ENCODE measurements around the gene AKAP8L.
A peak's percentile ranks its signal among the peaks of the same experiment; 100 is the strongest.

The AKAP8L gene

DNA sequence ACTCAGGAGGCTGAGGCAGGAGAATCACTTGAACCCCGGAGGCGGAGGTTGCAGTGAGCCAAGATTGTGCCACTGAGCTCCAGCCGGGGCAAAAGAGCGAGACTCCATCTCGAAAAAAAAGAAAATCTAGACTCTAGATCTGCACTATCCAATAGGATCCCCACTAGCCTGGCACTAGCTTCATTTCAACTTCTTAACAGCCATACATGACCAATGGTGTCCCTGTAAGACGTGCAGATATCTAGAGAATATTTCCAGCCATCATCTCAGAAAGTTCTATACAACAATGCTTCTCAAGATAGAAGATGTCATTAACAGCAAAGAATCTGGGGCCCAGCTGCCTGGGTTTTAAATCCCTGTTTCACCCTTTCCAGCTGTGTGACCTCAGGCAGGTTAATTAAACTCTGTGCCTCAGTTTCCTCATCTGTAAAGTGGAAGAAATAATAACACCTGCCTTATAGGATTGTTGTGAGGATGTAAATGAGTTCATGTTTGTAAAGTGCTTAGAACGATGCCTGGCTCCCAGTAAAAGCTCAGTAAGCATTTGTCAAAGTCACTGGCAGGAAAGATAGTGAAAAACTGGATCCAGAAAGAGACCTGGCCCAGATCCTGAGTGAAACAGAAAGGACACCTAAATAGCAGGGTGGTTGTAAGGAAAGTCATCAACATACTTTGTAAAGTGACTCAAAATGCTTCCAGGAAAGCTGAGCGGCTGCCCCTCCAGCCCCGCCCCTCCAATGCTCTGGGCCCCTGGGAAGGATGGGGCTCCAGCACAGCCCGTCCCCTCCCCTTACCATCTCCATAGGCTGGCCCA, 17.4 kb upstream of the AKAP8L start:
- no peak for DNase-seq (ENCODE audit: low read depth in 1 of 2, low spot score in 1 of 2)

DNA sequence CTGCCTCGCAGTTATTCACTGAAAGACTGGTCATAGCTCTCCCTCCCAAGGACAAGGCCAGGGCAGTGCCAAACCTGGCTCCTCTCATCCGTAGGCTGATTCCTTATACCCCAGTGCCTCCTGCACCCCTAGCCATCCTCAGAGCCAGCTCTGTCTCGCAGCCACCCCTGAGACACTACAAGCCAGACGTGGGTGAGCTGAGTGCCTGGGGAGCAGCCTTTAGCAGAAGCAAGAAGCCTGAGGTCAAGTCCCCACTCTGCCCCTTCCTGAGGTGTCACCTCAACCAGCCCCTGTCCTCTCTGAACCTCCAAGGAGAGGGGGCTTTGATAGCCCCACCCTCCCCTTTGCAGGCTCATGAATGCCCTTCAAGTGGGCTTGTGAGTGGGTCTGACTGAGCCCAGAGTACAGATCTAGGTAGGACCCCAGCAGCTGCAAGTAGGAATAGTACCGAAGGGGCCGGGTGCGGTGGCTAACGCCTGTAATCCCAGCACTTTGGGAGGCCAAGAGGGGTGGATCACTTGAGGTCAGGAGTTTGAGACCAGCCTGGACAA, 14.8 kb upstream of the AKAP8L start:
- DNase-seq (ENCODE audit: low read depth in 1 of 2, low spot score in 1 of 2): no peak

DNA sequence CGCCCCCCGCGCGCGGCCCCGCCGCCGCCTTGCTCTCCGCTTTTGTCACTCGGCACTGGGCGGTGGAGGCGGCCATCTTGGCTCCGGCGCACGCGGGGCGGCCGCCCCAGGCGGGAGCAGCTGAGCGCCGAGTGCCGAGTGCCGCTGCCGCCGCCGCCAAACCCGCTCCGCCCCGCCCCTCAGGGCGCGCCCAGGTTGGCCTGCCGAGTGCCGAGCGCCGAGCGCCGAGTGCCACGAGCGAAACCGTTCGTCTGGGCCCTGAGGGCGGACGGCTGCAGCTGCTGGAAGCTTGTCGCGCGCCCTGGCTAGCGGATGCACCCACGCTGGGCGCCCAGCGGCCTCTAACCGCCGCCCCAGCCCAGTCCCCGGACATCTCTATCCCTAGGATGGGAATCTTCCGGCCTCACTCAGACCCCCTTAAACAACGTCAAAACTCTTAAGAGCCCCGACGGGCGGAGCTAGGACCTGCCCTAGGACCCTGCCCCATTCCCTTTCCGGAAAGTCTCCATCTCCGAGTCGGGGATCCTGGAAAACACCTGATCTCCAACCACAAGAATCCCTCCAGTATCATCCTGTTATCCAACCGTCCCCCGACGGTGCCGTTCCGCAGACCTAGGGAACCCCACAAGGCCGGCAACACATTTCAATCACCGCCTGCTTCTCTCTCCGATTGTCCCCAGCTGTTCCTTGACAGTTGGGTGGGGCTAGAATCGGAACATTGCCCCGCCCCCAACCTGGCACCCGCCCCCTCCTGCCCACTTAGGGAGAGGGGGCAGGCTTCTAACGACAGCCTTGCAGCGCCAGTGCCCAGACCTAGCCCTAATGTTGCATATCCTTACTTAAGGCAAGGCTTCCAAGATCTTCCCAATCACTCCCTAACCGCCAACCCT, 14.1 kb upstream of the AKAP8L start:
- peak; percentile 80 to 84 for DNase-seq (ENCODE audit: low read depth in 1 of 2, low spot score in 1 of 2)

DNA sequence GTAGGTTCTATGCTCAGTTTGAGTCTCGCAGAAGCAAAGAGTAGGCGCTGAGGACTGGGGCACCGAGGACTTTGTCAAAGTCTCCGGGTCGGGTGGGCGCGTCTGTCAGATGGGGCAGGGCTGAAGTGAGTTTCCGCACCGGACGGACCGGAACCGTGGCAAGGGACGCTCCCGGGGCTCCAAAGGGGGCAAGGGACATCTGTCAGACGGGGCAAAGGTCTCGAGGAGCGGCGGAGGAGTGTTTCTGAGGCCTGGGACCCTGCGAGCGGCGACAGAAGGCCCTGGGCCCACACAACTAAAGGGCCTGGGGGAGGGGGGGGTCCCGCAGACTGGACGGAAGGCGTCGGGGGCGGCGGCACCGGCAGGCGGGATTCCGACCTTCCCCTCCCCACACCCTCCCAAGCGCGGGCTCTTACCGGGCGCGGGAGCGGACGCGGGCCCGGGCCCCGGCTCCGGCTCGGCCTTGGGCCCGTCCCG, 13.3 kb upstream of the AKAP8L start:
- no peak for DNase-seq (ENCODE audit: low read depth in 1 of 2, low spot score in 1 of 2)

DNA sequence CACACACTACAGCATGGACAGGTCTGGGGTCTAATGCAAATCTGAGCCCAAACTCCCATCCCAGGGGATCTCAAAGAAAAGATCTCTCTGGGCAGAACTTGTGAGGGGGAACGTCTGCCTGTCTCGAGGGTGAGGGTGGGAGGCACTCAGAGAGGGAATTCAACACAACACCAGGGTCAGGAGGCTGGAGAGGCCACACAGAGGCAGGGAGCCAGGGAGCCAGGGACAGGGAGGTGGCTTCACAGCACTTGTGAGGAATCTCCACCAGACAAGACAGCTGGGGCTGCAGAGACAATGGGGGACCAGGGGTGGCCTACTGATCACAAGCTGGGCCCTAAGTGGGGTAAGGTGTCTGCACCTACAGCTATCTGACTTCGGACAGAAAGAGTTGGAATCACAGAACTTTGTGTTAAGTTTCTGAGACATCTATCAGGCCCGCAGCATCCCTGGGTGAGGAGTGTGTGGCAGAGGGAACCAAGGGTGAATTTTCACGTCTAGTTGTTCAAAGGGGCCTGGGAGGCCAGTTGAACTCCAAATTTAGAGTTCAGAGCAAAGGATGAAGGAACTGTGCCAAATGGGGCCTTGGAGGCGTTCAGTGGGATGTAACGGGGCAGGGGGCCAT, 12.7 kb upstream of the AKAP8L start:
- no peak for DNase-seq (ENCODE audit: low read depth in 1 of 2, low spot score in 1 of 2)

DNA sequence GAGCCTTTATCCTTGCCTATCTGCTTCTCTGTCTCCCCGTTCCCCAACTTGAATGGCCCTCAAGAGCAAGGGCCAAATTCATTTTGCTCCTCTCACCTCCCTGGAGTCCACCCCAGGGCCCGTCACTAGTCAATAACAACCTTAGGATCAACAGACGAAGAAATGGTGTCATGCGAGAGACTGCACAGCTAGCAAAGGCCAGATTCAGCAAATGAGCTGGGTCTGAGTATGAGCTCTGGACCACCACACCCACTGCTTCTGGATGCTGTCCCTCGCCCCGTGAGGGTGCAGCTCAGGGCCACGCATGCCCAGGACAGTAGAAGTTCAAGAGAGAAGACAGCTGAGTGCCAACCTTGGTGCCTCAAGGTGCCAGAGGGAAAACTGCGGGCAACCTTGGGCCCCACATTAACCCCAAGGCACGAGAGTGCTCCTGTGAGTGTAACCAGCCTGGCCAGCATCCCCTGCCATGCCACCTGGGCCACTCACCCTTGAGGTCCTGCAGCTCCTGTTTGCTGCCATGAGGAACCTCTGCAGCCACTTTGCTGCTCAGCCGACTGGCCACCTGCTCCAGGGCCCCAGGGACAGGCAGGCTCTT, 11.8 kb upstream of the AKAP8L start:
- no peak for DNase-seq (ENCODE audit: low read depth in 1 of 2, low spot score in 1 of 2)

DNA sequence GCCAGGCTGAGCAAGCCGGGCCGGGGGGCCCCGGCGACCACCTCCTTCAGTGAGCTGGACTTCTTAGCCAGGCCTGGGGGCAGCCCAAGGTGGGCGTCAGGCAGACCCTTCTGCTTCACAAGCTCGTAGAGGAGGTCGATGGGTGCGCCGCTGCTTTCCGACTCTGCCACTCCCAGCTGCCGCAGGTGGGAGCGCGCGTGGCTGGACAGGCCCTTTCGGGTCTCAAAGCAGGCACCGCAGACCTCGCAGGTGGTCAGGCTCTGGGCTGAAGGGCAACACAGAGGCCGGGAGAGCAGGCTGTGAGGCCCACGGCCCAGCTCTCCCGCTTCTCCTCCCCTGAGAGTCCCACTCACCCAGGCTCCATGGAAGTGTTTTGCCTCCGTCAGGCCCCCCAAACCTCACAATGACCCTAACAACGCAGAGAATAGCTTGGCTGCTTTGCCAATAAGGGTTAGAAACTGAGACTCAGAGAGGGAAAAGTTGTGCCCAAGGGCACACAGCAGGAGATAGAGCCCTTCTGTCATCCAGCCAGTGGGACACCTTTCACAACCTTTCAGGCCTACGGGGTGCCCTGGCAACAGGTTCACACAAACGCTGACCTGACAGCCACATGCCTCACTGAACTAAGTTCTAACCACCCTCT, 11.2 kb upstream of the AKAP8L start:
- DNase-seq (ENCODE audit: low read depth in 1 of 2, low spot score in 1 of 2): no peak

DNA sequence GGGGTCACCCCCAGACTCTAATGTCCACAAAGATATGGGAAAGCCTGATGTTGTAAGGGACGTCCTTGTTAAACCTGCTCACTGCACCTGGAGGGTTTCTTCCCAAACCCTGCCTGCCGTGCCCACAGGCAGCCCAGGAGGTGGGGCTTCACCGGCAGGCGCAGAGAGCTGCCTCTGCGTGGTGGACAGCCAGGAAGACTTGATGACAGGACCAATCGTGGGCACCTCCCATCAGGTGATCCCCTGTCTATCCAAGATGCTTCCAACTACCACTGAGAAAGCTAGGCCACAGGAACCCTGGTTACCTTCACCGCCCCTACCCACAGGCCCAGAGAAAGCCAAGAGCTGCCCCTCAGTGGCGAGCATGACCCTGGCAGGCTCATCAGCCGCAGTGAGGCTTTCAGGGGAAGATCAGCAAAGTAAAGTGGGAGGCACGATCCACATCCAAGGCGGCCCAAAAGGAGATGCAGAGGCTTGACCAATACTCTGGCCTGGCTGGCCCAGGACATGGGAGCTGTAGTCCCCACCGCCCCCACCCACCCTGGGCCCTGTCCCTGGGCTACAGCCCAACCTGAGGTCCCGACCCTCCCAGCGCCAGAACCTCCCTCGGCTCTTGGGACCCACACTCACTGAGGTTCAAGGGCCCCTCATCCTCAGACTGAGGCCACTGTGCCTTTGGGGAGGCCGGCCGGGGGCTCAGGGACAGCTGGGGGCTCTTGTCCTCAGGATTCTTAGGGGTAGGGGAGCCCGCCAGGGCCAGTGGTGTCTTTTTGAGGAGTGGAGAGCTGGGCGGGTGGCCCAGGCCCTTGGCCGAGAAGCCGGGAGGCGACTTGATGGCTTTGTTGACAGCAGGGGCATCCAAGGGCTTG, 10.4 kb upstream of the AKAP8L start:
- no peak for DNase-seq (ENCODE audit: low read depth in 1 of 2, low spot score in 1 of 2)

DNA sequence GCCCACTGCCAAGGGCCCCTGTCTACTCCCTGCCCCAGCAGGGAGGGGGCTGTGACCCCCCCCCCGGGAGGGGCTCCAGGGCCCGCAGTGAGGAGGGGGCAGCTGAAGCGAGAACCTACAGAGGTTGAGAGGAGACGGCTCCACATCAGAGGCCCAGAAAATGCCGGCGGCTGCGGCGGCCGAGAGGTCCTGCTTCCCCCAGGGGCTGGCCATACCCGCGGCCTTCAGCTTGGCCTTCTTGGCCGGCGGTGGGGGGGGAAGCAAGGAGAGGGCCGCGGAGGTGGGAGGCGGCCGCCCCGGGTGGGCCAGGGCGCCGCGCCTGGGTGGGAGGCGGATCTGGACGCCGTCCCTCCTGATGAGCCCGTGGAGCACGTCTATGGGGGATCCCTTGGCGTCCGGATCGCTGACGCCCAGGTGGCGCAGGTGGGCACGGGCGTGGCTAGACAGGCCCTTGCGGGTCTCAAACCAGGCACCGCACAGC, 9.2 kb upstream of the AKAP8L start:
- DNase-seq (ENCODE audit: low read depth in 1 of 2, low spot score in 1 of 2): no peak

DNA sequence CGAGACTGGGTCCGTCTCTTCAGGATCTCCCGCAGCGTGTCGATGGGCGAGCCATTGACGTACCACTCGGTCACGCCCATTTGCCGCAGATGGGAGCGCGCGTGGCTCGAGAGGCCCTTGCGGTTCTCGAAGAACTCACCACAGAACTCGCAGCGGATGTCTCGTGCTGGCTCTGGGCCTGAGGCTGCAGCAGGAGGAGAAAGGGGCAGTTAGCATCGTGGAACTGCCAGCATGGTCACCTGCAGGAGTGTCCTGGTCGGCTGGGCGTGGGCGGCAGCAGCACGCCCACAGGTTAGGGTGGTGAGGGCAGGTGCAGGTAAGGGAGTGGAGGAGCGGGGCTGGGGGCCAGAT, 8.5 kb upstream of the AKAP8L start:
- DNase-seq (ENCODE audit: low read depth in 1 of 2, low spot score in 1 of 2): no peak

DNA sequence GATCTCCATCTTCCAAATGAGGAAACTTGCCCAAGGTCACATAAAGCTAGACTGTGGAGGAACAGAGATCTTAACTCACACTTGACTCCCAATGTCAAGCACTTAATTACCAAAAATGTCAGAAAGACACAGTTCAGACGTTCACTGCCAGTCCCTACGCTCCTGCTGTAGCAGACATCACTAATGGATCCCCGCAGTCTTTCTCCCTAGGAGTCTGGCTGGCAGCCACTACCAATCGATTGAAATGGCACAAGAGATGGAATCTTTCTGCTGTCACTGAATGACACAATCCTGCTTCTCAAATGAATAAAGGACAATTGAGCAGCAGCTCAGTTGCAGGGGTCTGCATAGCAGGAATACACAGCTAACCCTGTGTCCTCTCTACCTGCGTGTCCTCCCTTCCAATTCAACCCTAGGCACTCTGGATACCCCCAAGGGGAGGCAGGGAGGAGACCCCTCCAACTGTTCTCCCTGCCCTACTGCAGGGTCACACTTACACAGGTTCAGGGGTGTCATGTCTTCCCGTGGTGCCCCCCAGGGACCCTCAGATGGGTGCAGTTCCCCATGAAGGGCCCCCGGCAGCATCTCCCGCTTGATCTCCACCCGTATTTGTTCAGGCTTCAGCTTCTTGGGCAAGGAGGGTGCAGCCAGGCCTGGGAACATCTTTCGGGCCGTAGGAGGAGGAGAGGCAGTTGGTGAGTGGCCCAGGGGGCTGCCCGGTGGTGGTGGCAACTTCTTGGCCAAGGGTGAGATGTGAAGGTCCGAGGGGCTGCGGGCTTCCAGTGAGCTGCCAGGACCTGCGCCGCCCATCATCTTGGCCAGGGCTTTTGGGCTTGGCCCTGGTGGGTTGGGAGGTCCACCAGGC, 7.9 kb upstream of the AKAP8L start:
- no peak for DNase-seq (ENCODE audit: low read depth in 1 of 2, low spot score in 1 of 2)

DNA sequence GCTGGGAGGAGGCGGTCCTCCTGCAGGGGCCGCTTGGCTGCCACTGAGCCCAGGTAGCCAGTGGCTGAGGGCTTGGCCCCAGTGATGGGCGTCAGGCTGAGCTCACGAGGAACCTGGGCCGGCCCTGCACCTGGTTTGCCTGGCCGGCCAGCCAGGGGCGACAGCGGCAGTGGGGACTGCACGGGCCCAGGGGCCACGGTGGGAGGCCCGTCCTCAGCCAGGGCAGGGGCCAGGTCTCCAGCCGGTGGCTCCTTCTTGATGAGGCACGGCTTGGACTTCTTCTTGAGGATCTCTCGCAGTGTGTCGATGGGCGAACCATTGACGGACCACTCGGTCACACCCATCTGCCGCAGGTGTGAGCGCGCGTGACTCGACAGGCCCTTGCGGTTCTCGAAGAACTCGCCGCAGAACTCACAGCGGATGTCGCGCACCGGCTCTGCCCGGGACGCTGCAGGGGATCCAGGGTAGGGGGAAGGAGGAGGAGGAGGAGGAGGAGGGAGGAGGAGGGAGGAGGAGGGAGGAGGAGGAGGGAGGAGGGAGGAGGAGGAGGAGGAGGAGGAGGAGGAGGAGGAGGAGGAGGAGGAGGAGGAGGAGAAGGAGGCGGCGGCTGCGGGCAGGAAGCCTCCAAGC, 6.6 kb upstream of the AKAP8L start:
- DNase-seq (ENCODE audit: low read depth in 1 of 2, low spot score in 1 of 2): no peak

DNA sequence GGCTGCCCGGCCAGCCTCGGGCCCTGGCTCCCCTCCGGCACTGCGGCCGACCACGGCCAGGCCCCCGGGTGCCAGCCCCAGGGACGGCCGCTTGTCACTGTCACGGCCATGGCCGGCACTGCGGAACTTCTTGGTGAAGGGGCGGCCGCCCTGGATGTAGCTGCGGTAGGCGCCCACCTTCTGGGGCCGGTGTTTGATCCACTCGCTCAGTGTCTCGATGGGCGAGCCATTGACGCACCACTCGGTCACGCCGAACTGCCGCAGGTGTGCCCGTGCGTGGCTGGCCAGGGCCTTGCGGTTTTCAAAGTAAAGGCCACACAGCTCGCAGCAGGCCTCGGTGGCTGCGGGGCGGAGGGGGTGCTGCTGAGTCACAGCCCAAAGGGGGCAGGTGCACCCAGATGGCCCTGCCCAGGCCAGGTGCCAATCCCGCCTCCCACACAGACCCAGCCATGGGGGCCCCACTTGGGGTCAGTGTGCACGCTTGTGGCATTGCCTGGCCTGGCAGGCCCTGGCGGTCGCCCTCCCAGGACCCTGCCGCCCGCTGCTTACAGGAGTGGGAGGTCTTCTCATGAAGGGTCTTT, 6.0 kb upstream of the AKAP8L start:
- no peak for DNase-seq (ENCODE audit: low read depth in 1 of 2, low spot score in 1 of 2)

DNA sequence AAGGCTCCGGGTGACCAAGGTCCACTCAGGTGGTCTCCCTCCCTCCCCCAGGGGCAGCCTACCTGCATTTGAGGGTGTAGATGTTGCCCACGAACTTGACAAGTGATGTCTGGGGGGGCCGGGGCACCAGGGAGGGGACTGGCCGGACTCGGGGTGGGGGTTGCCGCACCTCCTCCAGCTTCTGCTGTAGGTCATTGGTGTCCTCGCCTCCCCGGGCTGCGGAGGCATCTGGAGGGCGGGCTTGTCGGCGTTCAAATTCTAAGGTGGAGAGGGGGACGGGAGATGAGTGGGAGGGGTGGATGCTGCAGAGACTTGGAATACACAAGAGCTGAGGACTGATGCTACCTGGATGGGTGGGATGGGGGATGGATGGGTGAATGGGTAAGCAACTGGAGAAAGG, 5.3 kb upstream of the AKAP8L start:
- DNase-seq (ENCODE audit: low read depth in 1 of 2, low spot score in 1 of 2): no peak

DNA sequence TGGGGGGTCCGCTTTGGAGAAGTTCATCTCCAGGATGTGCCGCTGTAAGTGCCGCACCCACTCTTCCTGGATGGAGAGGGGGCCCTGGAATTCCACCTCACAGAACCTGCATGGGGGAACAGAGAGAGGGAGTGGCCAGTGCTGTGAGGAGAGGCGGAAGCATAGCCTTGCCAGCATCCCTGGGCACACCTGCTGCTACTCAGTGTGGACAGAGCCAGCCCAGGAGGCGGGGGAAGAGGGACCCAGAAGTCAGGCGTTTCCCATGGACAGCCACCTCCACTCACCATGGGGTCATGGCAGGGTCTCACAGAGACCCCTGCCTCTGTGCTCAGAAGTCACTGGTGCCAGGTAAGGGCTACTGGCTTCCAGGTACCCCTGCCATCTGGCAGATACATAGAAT, 4.3 kb upstream of the AKAP8L start:
- no peak for DNase-seq (ENCODE audit: low read depth in 1 of 2, low spot score in 1 of 2)

DNA sequence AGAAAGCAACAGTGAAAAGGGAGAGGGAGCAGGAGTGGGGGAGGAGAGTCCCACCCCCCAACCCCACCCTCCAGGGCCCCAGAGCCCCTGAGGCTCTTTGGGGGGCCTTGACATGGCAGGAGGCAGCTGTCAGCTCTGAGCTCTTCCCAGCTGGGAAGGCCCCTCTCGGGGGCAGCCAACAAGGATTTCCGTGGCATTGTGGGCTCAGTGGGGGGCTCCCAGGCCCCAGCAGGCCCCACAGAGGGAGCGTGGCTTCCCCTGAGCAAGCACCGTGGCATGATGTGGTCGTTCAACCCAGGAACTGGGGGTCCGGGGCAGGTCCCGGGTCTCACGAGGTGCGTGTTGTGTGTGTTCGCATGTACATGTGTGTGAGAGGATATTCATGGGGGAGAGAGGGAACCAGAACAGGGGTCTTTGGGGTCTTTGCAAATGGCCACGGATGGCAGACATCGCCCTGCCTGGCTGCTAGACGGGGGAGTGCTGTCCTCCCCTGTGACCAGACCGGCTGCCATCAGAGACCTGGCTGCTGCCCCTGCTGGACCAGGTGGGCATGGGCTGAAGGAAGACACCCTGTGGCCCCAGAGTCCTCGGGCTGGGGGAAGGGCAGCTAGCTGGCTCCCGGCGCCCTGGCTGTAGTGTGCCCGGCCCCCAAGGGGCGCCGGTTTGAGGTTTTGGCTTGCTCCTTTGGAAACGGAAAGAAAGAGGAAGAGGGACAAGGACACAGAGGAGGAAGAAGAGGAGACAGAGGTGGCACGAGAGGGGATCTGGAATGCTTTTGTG, 3.7 kb upstream of the AKAP8L start:
- no peak for DNase-seq (ENCODE audit: low read depth in 1 of 2, low spot score in 1 of 2)

DNA sequence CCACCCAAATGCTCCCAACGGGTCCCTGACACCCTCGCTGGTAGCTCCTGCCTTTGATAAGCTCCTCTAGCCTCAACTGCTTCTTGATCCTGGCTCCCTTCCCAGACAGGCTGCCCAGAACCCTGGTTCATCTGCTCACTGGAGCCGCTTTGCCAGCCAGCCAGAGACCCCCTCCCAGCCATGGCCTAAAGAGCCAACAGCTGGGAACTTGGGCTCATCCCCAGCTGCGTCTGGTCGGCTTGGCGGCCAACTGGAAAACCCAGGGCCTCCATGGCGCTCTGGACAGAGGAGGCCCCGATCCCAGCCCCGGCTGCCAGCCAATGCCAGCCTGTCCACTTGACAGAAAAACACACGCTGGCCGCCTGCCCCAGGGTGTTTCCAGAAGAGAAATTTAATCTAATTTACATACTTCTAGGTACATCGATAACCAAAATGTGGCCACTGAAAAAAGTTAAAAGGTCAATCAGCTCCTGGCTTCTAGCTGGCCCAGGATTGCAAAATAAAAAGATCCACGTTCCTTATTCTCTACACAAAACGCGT, 3.0 kb upstream of the AKAP8L start:
- no peak for DNase-seq (ENCODE audit: low read depth in 1 of 2, low spot score in 1 of 2)
